ENCODE results near the gene CENPQ.

CENPQ gene

GRCh38 chr6:49504666-49505065 lies 41.5 kb downstream of the CENPQ start:
- no peak for DNase-seq

- DNase-seq: no peak
These were observed 43.5 kb downstream of the CENPQ start for GRCh38 chr6:49506569-49507111.

- DNase-seq: no peak
These were observed 46.2 kb downstream of the CENPQ start for GRCh38 chr6:49509342-49509741.

GRCh38 chr6:49513153-49513989 lies 50.2 kb downstream of the CENPQ start:
- no peak for DNase-seq

GRCh38 chr6:49514571-49515484 lies 51.7 kb downstream of the CENPQ start:
- no peak for DNase-seq

GRCh38 chr6:49515485-49516146 lies 52.4 kb downstream of the CENPQ start:
- no peak for DNase-seq

GRCh38 chr6:49516147-49516505 lies 53.0 kb downstream of the CENPQ start:
- DNase-seq: no peak

GRCh38 chr6:49517919-49518318 lies 54.7 kb downstream of the CENPQ start:
- DNase-seq: no peak

GRCh38 chr6:49519660-49520059 lies 56.5 kb downstream of the CENPQ start:
- no peak for DNase-seq

GRCh38 chr6:49522710-49523593 lies 59.8 kb downstream of the CENPQ start:
- no peak for DNase-seq

- no peak for DNase-seq
These were observed 60.7 kb downstream of the CENPQ start for GRCh38 chr6:49523901-49524300.

GRCh38 chr6:49524541-49524940 lies 61.4 kb downstream of the CENPQ start:
- DNase-seq: no peak

- DNase-seq: no peak
These were observed 63.4 kb downstream of the CENPQ start for GRCh38 chr6:49526598-49526997.

- DNase-seq: no peak
These were observed 64.2 kb downstream of the CENPQ start for GRCh38 chr6:49527320-49527719.

GRCh38 chr6:49528571-49528970 lies 65.4 kb downstream of the CENPQ start:
- no peak for DNase-seq

GRCh38 chr6:49530141-49530776 lies 67.1 kb downstream of the CENPQ start:
- DNase-seq: no peak

- peak in 2 of 58 donors; percentile 2 to 8 for DNase-seq
These were observed 68.8 kb downstream of the CENPQ start for GRCh38 chr6:49531774-49532569.

GRCh38 chr6:49535795-49536194 lies 72.6 kb downstream of the CENPQ start:
- no peak for DNase-seq

- no peak for DNase-seq
These were observed 75.9 kb downstream of the CENPQ start for GRCh38 chr6:49539102-49539501.
